Hindlimb muscle (tissue), 1 donor: ENCODE results near the gene CPM. TPM values are rescaled to one million over a fixed set of nuclear protein-coding genes. Genes with fewer than 3 reads are reported as not detected.
"Not testable (repeated sequence)": the region's sequence is repeated elsewhere in the genome, so short reads cannot be mapped to it uniquely, and the experiment has no call there.

Source experiments
- DNase-seq: peaks from one replicate; pipeline ENCODE4 v3.0.0-alpha.2; 2013
- polyA plus RNA-seq: library from polyadenylated mRNA; unstranded; fragments of 120-200 nt; gene quantifications from one replicate; pipeline ENCODE4 v1.2.1, GENCODE V29; 2013; ENCODE audit not compliant: insufficient read length

Gene CPM
- polyA plus RNA-seq, 1 donor: 4.6 TPM

- no peak for DNase-seq
Observed at GRCh38 chr12:68804657-68805591, 128.0 kb downstream of the CPM start.

GRCh38 chr12:68803948-68804656 lies 128.9 kb downstream of the CPM start:
- no peak for DNase-seq

GRCh38 chr12:68802911-68803651 lies 129.9 kb downstream of the CPM start:
- DNase-seq: not testable (repeated sequence)

GRCh38 chr12:68802372-68802745 lies 130.6 kb downstream of the CPM start:
- not testable (repeated sequence) for DNase-seq

Other genes with a start within 250 kb of the CPM start
- 38.9 TPM for gene NUP107, start 246.2 kb downstream of the CPM start, polyA plus RNA-seq
- gene SLC35E3, start 187.0 kb downstream of the CPM start, polyA plus RNA-seq: 18.5 TPM
- gene MDM2, start 125.0 kb downstream of the CPM start, polyA plus RNA-seq: 40.7 TPM